ENCODE data around the gene ING5. TPM values are rescaled to one million over a fixed set of nuclear protein-coding genes. Genes with fewer than 3 reads are reported as not detected.

Gene ING5
- total RNA-seq, 2 donors from 2014 or later: 18.3 to 44.2 TPM

- Histone ChIP-seq H3K27me3 (no peaks in the 10 kb centered on the region), H3K36me3 (peaks cover 9% of the 10 kb centered on the region), H3K27ac (no peak overlapping the region), H3K4me1 (no peaks in the 10 kb centered on the region), H3K9me3 (no peaks in the 10 kb centered on the region), H3K4me3 (no peak overlapping the region), H3K9ac (ENCODE audit: low read depth in 2 of 2, low read length in 2 of 2) (no peak overlapping the region)
- TF ChIP-seq, protein P1, sequence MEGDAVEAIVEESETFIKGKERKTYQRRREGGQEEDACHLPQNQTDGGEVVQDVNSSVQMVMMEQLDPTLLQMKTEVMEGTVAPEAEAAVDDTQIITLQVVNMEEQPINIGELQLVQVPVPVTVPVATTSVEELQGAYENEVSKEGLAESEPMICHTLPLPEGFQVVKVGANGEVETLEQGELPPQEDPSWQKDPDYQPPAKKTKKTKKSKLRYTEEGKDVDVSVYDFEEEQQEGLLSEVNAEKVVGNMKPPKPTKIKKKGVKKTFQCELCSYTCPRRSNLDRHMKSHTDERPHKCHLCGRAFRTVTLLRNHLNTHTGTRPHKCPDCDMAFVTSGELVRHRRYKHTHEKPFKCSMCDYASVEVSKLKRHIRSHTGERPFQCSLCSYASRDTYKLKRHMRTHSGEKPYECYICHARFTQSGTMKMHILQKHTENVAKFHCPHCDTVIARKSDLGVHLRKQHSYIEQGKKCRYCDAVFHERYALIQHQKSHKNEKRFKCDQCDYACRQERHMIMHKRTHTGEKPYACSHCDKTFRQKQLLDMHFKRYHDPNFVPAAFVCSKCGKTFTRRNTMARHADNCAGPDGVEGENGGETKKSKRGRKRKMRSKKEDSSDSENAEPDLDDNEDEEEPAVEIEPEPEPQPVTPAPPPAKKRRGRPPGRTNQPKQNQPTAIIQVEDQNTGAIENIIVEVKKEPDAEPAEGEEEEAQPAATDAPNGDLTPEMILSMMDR (IDR thresholded peaks at IDR 0.05): no peak
- intact Hi-C loops (cut with DNase I): no loop called here
- no peak for DNase-seq
These were observed 17.3 kb downstream of the ING5 start for GRCh38 chr2:241719093-241719492.

DNA sequence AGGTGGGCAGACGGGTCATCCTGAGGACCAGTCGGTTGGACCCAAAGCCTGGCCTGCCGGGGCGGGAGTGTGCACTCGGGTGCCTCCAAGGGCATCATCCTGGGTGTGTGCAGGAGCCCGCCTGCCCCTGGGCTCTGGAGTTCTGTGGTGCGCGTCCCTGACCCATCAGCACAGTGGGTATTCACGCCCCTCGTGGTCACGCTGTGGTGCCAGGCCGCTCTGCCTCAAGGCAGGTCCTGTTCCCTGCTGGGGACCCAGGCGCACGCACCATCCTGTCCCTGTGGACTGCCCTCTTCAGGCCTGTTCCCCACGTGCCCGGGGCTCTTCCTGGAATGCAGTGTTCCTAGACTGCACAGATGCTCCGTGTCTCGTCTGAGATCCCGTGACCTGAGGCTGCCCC, 18.3 kb downstream of the ING5 start:
- no peaks in the 10 kb centered on the region for H3K27me3 ChIP-seq
- no peak overlapping the region for H3K9ac ChIP-seq (ENCODE audit: low read depth in 2 of 2, low read length in 2 of 2)
- H3K4me1 ChIP-seq: no peaks in the 10 kb centered on the region
- H3K9me3 ChIP-seq: no peaks in the 10 kb centered on the region
- TF ChIP-seq, protein P1 (IDR thresholded peaks at IDR 0.05): no peak
- intact Hi-C loops (cut with DNase I): no loop called here
- H3K36me3 ChIP-seq: peaks cover 9% of the 10 kb centered on the region
- no peak overlapping the region for H3K27ac ChIP-seq
- DNase-seq: no peak
- no peak overlapping the region for H3K4me3 ChIP-seq

DNA sequence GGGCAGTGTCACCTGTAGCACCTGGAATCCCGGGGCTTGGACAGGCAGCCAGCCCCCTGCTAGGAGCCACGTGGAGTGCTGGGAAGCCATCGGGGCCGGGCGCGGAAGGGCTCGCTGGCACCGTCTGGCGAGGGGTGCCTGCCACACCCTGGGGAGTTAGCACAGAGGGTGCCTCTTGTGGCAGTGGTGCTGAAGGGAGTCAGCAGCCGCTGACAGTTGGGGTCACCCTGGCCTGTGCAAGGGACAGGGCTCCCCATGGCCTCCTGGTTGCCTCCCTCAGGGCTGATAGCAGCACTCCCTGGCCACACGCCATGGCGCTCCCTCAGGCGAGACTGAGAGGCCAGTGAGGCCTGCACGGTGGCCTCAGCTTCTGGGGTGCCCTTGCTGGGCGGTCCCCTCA, 18.7 kb downstream of the ING5 start:
- peaks cover 9% of the 10 kb centered on the region for H3K36me3 ChIP-seq

DNA sequence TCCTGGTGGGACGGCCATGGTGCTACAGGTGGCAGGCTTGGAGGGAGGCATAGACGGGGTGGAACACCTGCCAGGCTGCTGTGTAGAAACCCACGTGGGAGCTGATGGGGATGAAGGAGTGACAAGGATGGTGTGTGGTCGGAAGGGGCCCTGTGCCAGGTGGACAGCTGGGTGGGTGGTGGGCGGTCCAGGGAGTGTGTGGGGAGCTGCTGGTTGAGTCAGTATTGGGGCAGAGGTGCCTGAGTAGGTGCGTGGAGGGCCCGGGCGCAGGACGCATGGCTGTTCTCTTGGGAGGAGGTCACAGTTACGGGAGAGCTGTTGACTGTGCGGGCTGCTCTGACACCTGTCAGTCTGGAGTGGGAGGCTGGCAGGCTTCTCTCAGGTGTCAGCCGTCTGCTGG, 20.0 kb downstream of the ING5 start:
- intact Hi-C loops (cut with DNase I): no loop called here
- Histone ChIP-seq H3K9me3 (no peaks in the 10 kb centered on the region), H3K4me3 (no peak overlapping the region), H3K36me3 (peaks cover 9% of the 10 kb centered on the region), H3K27me3 (no peaks in the 10 kb centered on the region), H3K9ac (ENCODE audit: low read depth in 2 of 2, low read length in 2 of 2) (no peak overlapping the region), H3K27ac (no peak overlapping the region), H3K4me1 (no peaks in the 10 kb centered on the region)
- TF ChIP-seq, protein P1 (IDR thresholded peaks at IDR 0.05): no peak
- DNase-seq: no peak

More for the DNA sequence above, 18.7 kb downstream of the ING5 start:
- H3K4me1 ChIP-seq: no peaks in the 10 kb centered on the region
- H3K9ac ChIP-seq (ENCODE audit: low read depth in 2 of 2, low read length in 2 of 2): no peak overlapping the region
- no peak overlapping the region for H3K4me3 ChIP-seq
- H3K27ac ChIP-seq: no peak overlapping the region
- no peak for DNase-seq
- TF ChIP-seq, protein P1 (IDR thresholded peaks at IDR 0.05): no peak
- intact Hi-C loops (cut with DNase I): no loop called here
- H3K9me3 ChIP-seq: no peaks in the 10 kb centered on the region
- no peaks in the 10 kb centered on the region for H3K27me3 ChIP-seq

GRCh38 chr2:241722896-241723454, 21.1 kb downstream of the ING5 start:
- Histone ChIP-seq H3K9ac (ENCODE audit: low read depth in 2 of 2, low read length in 2 of 2) (no peak overlapping the region), H3K36me3 (peaks cover 9% of the 10 kb centered on the region), H3K4me1 (no peaks in the 10 kb centered on the region), H3K4me3 (no peak overlapping the region), H3K27ac (no peak overlapping the region), H3K27me3 (no peaks in the 10 kb centered on the region), H3K9me3 (no peaks in the 10 kb centered on the region)
- DNase-seq: no peak
- TF ChIP-seq, protein P1 (IDR thresholded peaks at IDR 0.05): no peak
- intact Hi-C loops (cut with DNase I): no loop called here

Data from colonic mucosa (tissue), 4 donors.